ENCODE results near the gene COIL. TPM values are rescaled to one million over a fixed set of nuclear protein-coding genes. Genes with fewer than 3 reads are reported as not detected.
A peak's percentile ranks its signal among the peaks of the same experiment; 100 is the strongest.

COIL gene
- total and polyA plus RNA-seq, 12 donors, result 5.2 to 10.3 (median 8.1) TPM

DNA sequence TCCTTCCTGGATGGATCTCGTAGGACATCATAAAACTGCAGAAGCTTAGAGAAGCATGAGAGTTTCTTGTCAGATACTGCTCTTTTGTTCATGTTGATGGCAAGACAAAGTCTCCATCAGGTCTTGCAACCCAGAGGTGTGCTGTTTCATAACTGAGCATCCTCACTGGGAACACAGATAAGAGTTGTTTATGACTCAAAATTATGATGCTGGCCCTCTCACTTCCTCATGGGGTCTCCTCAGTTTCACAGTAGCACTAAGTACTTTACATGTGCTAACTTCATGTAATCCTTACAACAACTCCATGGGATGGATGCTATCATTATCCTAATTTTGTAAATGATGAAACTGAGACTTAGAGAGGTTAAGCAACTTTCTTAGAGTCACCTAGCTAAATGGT, 31.5 kb upstream of the COIL start:
- 80 to 82% methylated on average over 1 of the region's 1 CpG for WGBS, 2 donors
- H3K27ac ChIP-seq, result no peak overlapping the region
- intact Hi-C loops (cut with DNase I), result loop anchor here in 1 of 10 donors (10.0 kb wide), 1 partner anchor 62 kb away; no protein-coding TSS in a partner anchor
- peaks cover 0 to 7% (median 0%) of the 10 kb centered on the region in 9 donors for H3K4me1 ChIP-seq
- TF ChIP-seq CTCF (IDR thresholded peaks at IDR 0.05), result no peak
- no peak for DNase-seq
- no peaks in the 10 kb centered on the region for H3K9me3 ChIP-seq
- H3K4me3 ChIP-seq, result no peak overlapping the region
- H3K36me3 ChIP-seq, result peaks cover 0 to 100% (median 52%) of the 10 kb centered on the region in 9 donors
- H3K27me3 ChIP-seq, result no peaks in the 10 kb centered on the region
- no peak for ATAC-seq

- WGBS, 2 donors, result 98% methylated on average over 4 of the region's 4 CpGs
- Histone ChIP-seq H3K4me1 (peaks cover 0 to 26% (median 0%) of the 10 kb centered on the region in 9 donors), H3K4me3 (no peak overlapping the region), H3K27me3 (no peaks in the 10 kb centered on the region), H3K27ac (no peak overlapping the region), H3K36me3 (peaks cover 0 to 100% (median 36%) of the 10 kb centered on the region in 9 donors), H3K9me3 (no peaks in the 10 kb centered on the region)
- no peak for TF ChIP-seq CTCF (IDR thresholded peaks at IDR 0.05)
- ATAC-seq (no peak), DNase-seq (no peak)
- intact Hi-C loops (cut with DNase I), result no loop called here
These were observed 28.2 kb upstream of the COIL start for GRCh38 chr17:56988901-56989572.

GRCh38 chr17:56987283-56987834, 26.5 kb upstream of the COIL start:
- intact Hi-C loops (cut with DNase I), result no loop called here
- no peak for ATAC-seq
- no peak for DNase-seq
- Histone ChIP-seq H3K4me1 (peaks cover 0 to 42% (median 0%) of the 10 kb centered on the region in 9 donors), H3K4me3 (no peak overlapping the region), H3K9me3 (no peaks in the 10 kb centered on the region), H3K36me3 (peaks cover 0 to 96% (median 36%) of the 10 kb centered on the region in 9 donors), H3K27ac (no peak overlapping the region), H3K27me3 (no peaks in the 10 kb centered on the region)
- TF ChIP-seq CTCF (IDR thresholded peaks at IDR 0.05), result no peak
- 59 to 74% methylated on average over 11 of the region's 11 CpGs for WGBS, 2 donors

GRCh38 chr17:56985371-56986162, 24.7 kb upstream of the COIL start:
- intact Hi-C loops (cut with DNase I), result no loop called here
- no peak for TF ChIP-seq CTCF (IDR thresholded peaks at IDR 0.05)
- ATAC-seq (peak in 6 of 8 donors; percentile 14 to 49 (median 42)), DNase-seq (no peak)
- WGBS, 2 donors, result 87 to 90% methylated on average over 14 of the region's 14 CpGs
- Histone ChIP-seq H3K9me3 (no peaks in the 10 kb centered on the region), H3K4me3 (no peak overlapping the region), H3K27me3 (no peaks in the 10 kb centered on the region), H3K27ac (peak overlapping the region in 1 of 10 donors; percentile 74), H3K36me3 (peaks cover 0 to 96% (median 33%) of the 10 kb centered on the region in 9 donors), H3K4me1 (peaks cover 0 to 48% (median 0%) of the 10 kb centered on the region in 9 donors)
